Thymus (tissue), 14 donors: Measurements from ENCODE around the gene EPB41L4A. TPM values are rescaled to one million over a fixed set of nuclear protein-coding genes. Genes with fewer than 3 reads are reported as not detected.
"Not testable (repeated sequence)": the region's sequence is repeated elsewhere in the genome, so short reads cannot be mapped to it uniquely, and the experiment has no call there.

Experiments
- DNase-seq, 9 donors: peaks; one replicate each; pipeline ENCODE4 v3.0.0-alpha.2; 2013; ENCODE audit warnings: low spot score in 9 of 9, low read depth in 6 of 9, missing footprints in 1 of 9
- H3K27ac ChIP-seq, 2 donors: one replicate each; pipeline ENCODE4 v1.5.1; 2013; ENCODE audit warnings: control low read depth in 1 of 2, low read depth in 1 of 2, low read length in 1 of 2, mild to moderate bottlenecking in 1 of 2, moderate library complexity in 1 of 2
- H3K27me3 ChIP-seq, 2 donors: one replicate each; pipeline ENCODE4 v1.5.1; 2013; ENCODE audit warnings: low read length in 1 of 2; ENCODE audit not compliant: control insufficient read depth in 2 of 2, insufficient read depth in 1 of 2
- H3K36me3 ChIP-seq, 2 donors: one replicate each; pipeline ENCODE4 v1.5.1; 2013; ENCODE audit warnings: low read length in 1 of 2, mild to moderate bottlenecking in 1 of 2, moderate library complexity in 1 of 2; ENCODE audit not compliant: control insufficient read depth in 2 of 2, insufficient read depth in 2 of 2
- H3K4me1 ChIP-seq, 2 donors: one replicate each; pipeline ENCODE4 v1.5.1; 2013; ENCODE audit warnings: low read length in 2 of 2; ENCODE audit not compliant: control insufficient read depth in 2 of 2, insufficient read depth in 2 of 2
- H3K4me3 ChIP-seq, 2 donors: one replicate each; pipeline ENCODE4 v1.5.1; 2013; ENCODE audit warnings: low read length in 2 of 2, control low read depth in 1 of 2, mild to moderate bottlenecking in 1 of 2
- H3K9me3 ChIP-seq, 2 donors: one replicate each; pipeline ENCODE4 v1.5.1; 2013; ENCODE audit warnings: low read length in 1 of 2, mild to moderate bottlenecking in 1 of 2; ENCODE audit not compliant: control insufficient read depth in 2 of 2, insufficient read depth in 1 of 2
- WGBS: extraction: QIAGEN DNeasy Blood & Tissue Kit; methylation state at CpG from one replicate; pipeline ENCODE4 v1.1.7; 2013; 5-methylcytosine and 5-hydroxymethylcytosine counted together
- long read RNA-seq, 10 donors: transcript quantifications; one replicate each; lab custom pipeline, GENCODE V29; 2026
- polyA plus RNA-seq: library from polyadenylated mRNA; stranded (reverse); fragments of 200-250 nt; gene quantifications from one replicate; pipeline ENCODE4 v1.2.3, GENCODE V29; 2013
- total RNA-seq: library from RNA; stranded (reverse); fragments of 120-200 nt; gene quantifications from one replicate; pipeline ENCODE4 v1.2.4, GENCODE V29; 2013
- donor health status: healthy.

Gene EPB41L4A
- 4.8 TPM for total RNA-seq
- polyA plus RNA-seq, result 5.2 TPM
- long read RNA-seq, donor 1, result 0 reads
- long read RNA-seq, donor 2, result 0 reads
- long read RNA-seq, donor 3, partial matches to known transcripts, result 40 of 203 reads
- long read RNA-seq, donor 3, other reads (novel, unspliced or antisense), result 163 of 203 reads
- long read RNA-seq, donor 4, result 0 reads
- long read RNA-seq, donor 5, result 0 reads
- long read RNA-seq, donor 6, result 0 reads
- long read RNA-seq, donor 7, result 0 reads
- long read RNA-seq, donor 8, result 0 reads
- long read RNA-seq, donor 9, result 0 reads
- long read RNA-seq, donor 10, partial matches to known transcripts, result 27 of 114 reads
- long read RNA-seq, donor 10, other reads (novel, unspliced or antisense), result 87 of 114 reads

- DNase-seq, result peak in 1 of 9 donors; percentile 8
- Histone ChIP-seq H3K9me3 (no peaks in the 10 kb centered on the region), H3K4me1 (peaks cover 0 to 5% of the 10 kb centered on the region in 2 donors), H3K27me3 (peaks cover 38 to 59% of the 10 kb centered on the region in 2 donors), H3K4me3 (peak within 1 kb of the TSS; percentile 34 to 44), H3K27ac (peak within 1 kb of the TSS in 1 of 2 donors; percentile 17), H3K36me3 (no peaks in the 10 kb centered on the region)
- WGBS, result under 1% methylated on average over 103 of the region's 103 CpGs
Measured at GRCh38 chr5:112419164-112419985, at the start of gene EPB41L4A. Gene EPB41L4A (minus strand): TSS chr5:112419277. CDS start chr5:112419039, 238 bp downstream.

- Histone ChIP-seq H3K27me3 (no peaks in the 10 kb centered on the region), H3K36me3 (no peaks in the 10 kb centered on the region), H3K4me1 (no peaks in the 10 kb centered on the region), H3K9me3 (no peaks in the 10 kb centered on the region), H3K4me3 (no peak overlapping the region), H3K27ac (no peak overlapping the region)
- no peak for DNase-seq
- WGBS, result 91% methylated on average over 1 of the region's 1 CpG
Measured at GRCh38 chr5:112467485-112467884, 48.4 kb upstream of the EPB41L4A start.

GRCh38 chr5:112466261-112466660, 47.2 kb upstream of the EPB41L4A start:
- H3K27ac ChIP-seq, H3K4me3 ChIP-seq, H3K27me3 ChIP-seq, H3K4me1 ChIP-seq, H3K9me3 ChIP-seq, H3K36me3 ChIP-seq, DNase-seq: not testable (repeated sequence)
- 94% methylated on average over 10 of the region's 10 CpGs for WGBS

GRCh38 chr5:112447187-112447760, 28.2 kb upstream of the EPB41L4A start:
- H3K9me3 ChIP-seq, DNase-seq, H3K27me3 ChIP-seq, H3K4me1 ChIP-seq, H3K36me3 ChIP-seq, H3K27ac ChIP-seq, H3K4me3 ChIP-seq: not testable (repeated sequence)
- 94% methylated on average over 10 of the region's 10 CpGs for WGBS

GRCh38 chr5:112445626-112446350, 26.7 kb upstream of the EPB41L4A start:
- 76% methylated on average over 6 of the region's 6 CpGs for WGBS
- Histone ChIP-seq H3K36me3 (no peaks in the 10 kb centered on the region), H3K4me3 (no peak overlapping the region), H3K27ac (no peak overlapping the region), H3K4me1 (no peaks in the 10 kb centered on the region), H3K27me3 (no peaks in the 10 kb centered on the region), H3K9me3 (no peaks in the 10 kb centered on the region)
- DNase-seq, result no peak

GRCh38 chr5:112443932-112444331, 24.9 kb upstream of the EPB41L4A start:
- 92% methylated on average over 11 of the region's 12 CpGs for WGBS
- DNase-seq, H3K9me3 ChIP-seq, H3K36me3 ChIP-seq, H3K4me1 ChIP-seq, H3K27me3 ChIP-seq, H3K27ac ChIP-seq, H3K4me3 ChIP-seq: not testable (repeated sequence)

- H3K4me3 ChIP-seq, result no peak overlapping the region
- DNase-seq, result no peak
- no peaks in the 10 kb centered on the region for H3K4me1 ChIP-seq
- H3K9me3 ChIP-seq, result no peaks in the 10 kb centered on the region
- H3K27ac ChIP-seq, result no peak overlapping the region
- no peaks in the 10 kb centered on the region for H3K27me3 ChIP-seq
- WGBS, result 71% methylated on average over 2 of the region's 2 CpGs
- no peaks in the 10 kb centered on the region for H3K36me3 ChIP-seq
Measured at GRCh38 chr5:112440031-112440430, 21.0 kb upstream of the EPB41L4A start.

- Histone ChIP-seq H3K27ac (no peak overlapping the region), H3K4me1 (no peaks in the 10 kb centered on the region), H3K27me3 (no peaks in the 10 kb centered on the region), H3K9me3 (no peaks in the 10 kb centered on the region), H3K4me3 (no peak overlapping the region), H3K36me3 (no peaks in the 10 kb centered on the region)
- WGBS, result 59% methylated on average over 2 of the region's 2 CpGs
- DNase-seq, result no peak
Measured at GRCh38 chr5:112436144-112436543, 17.1 kb upstream of the EPB41L4A start.
